GM12891 (cell line): ENCODE data around the gene NEK8.

Experiments used
- DNase-seq: peaks from one replicate; pipeline ENCODE4 v3.0.0; 2011; ENCODE audit warnings: low spot score; ENCODE audit not compliant: insufficient read length
- FAIRE-seq: peaks from 2 replicates; lab custom pipeline; 2011; peaks lifted over from hg19 to GRCh38; lab: Jason Lieb, UNC
- PAX5 ChIP-seq: IDR thresholded peaks from 2 replicates; pipeline ENCODE4 v1.6.1; 2011; ENCODE audit warnings: low read length, moderate library complexity, mild to moderate bottlenecking; ENCODE audit not compliant: insufficient read depth, severe bottlenecking
- POLR2A ChIP-seq: IDR thresholded peaks from 2 replicates; pipeline ENCODE4 v1.6.1; 2011; ENCODE audit warnings: low read depth, low read length, control low read depth
- POLR2AphosphoS5 ChIP-seq: IDR thresholded peaks from 2 replicates; pipeline ENCODE4 v1.6.1; 2011; ENCODE audit warnings: low read depth, low read length, control low read depth
- POU2F2 ChIP-seq: IDR thresholded peaks from 2 replicates; pipeline ENCODE4 v1.6.1; 2011; ENCODE audit warnings: low read depth, mild to moderate bottlenecking, control low read depth, low read length, moderate library complexity
- SPI1 ChIP-seq: IDR thresholded peaks from 2 replicates; pipeline ENCODE4 v1.6.1; 2011; ENCODE audit warnings: low read depth, low read length, control low read depth
- TAF1 ChIP-seq: IDR thresholded peaks from 2 replicates; pipeline ENCODE4 v1.6.1; 2011; ENCODE audit warnings: low read depth, low read length, control low read depth

NEK8 gene

GRCh38 chr17:28743243-28744103 is 14.9 kb downstream of the NEK8 start, which contains the start of gene TRAF4:
TRAF4 (plus strand) TSS chr17:28744011; CDS start chr17:28744113, 102 bp downstream.
- no peak for FAIRE-seq
- DNase-seq, result peak; percentile 73
- peak; percentile 78 for TF ChIP-seq TAF1
- TF ChIP-seq SPI1, result no peak
- peak; percentile 7 for TF ChIP-seq PAX5
- TF ChIP-seq POLR2A, result peak; percentile 90
- TF ChIP-seq POLR2AphosphoS5, result peak; percentile 85
- TF ChIP-seq POU2F2, result peak; percentile 45; the same call in 1 of the 2 replicates

- DNase-seq (no peak), FAIRE-seq (no peak)
- TF ChIP-seq TAF1 (no peak), PAX5 (no peak), POU2F2 (no peak), POLR2AphosphoS5 (no peak), POLR2A (no peak; the same call in 1 of the 2 replicates), SPI1 (no peak)
These were observed 15.8 kb downstream of the NEK8 start for GRCh38 chr17:28744104-28744971.

GRCh38 chr17:28744972-28745785 is 16.6 kb downstream of the NEK8 start:
- TF ChIP-seq PAX5 (no peak), POLR2A (0 out of 2 replicates have a peak, but pooled peaks have one; percentile 2), POU2F2 (peak; percentile 6; the same call in 1 of the 2 replicates), SPI1 (no peak)
- FAIRE-seq (no peak), DNase-seq (no peak)

- FAIRE-seq (no peak), DNase-seq (no peak)
- TF ChIP-seq POLR2AphosphoS5 (no peak; the same call in 1 of the 2 replicates), POU2F2 (no peak), POLR2A (0 out of 2 replicates have a peak, but pooled peaks have one; percentile 17)
These were observed 17.3 kb downstream of the NEK8 start for GRCh38 chr17:28745786-28746411.

- FAIRE-seq (no peak), DNase-seq (no peak)
- TF ChIP-seq TAF1, result no peak
- no peak for TF ChIP-seq SPI1
- no peak for TF ChIP-seq POLR2AphosphoS5
- no peak for TF ChIP-seq POLR2A
- TF ChIP-seq POU2F2, result no peak
- TF ChIP-seq PAX5, result no peak
These were observed 18.0 kb downstream of the NEK8 start for GRCh38 chr17:28746611-28747050.

GRCh38 chr17:28747051-28747691 is 18.6 kb downstream of the NEK8 start:
- FAIRE-seq, result no peak
- TF ChIP-seq POLR2A (no peak; the same call in 1 of the 2 replicates), POLR2AphosphoS5 (no peak), POU2F2 (no peak), PAX5 (no peak), SPI1 (no peak), TAF1 (no peak)
- DNase-seq, result no peak

- FAIRE-seq (no peak), DNase-seq (no peak)
- TF ChIP-seq TAF1, result no peak
- peak; percentile 25; the same call in 1 of the 2 replicates for TF ChIP-seq POLR2A
- no peak for TF ChIP-seq POU2F2
- TF ChIP-seq POLR2AphosphoS5, result peak; percentile 63; the same call in 1 of the 2 replicates
- TF ChIP-seq PAX5, result no peak
- TF ChIP-seq SPI1, result no peak
These were observed 19.5 kb downstream of the NEK8 start for GRCh38 chr17:28747801-28748750.
